Skeletal muscle cell (primary cell): ENCODE data around the gene BPI.
"Not testable (repeated sequence)": the region's sequence is repeated elsewhere in the genome, so short reads cannot be mapped to it uniquely, and the experiment has no call there.

Experiments
- DNase-seq: peaks from one replicate; pipeline ENCODE4 v3.0.0-alpha.2; 2010; ENCODE audit warnings: low read depth
- H3K4me3 ChIP-seq: 2 replicates; pipeline ENCODE4 v1.5.1; 2011; ENCODE audit warnings: low read depth, mild to moderate bottlenecking, control low read depth, low read length, moderate library complexity

Gene BPI

DNA sequence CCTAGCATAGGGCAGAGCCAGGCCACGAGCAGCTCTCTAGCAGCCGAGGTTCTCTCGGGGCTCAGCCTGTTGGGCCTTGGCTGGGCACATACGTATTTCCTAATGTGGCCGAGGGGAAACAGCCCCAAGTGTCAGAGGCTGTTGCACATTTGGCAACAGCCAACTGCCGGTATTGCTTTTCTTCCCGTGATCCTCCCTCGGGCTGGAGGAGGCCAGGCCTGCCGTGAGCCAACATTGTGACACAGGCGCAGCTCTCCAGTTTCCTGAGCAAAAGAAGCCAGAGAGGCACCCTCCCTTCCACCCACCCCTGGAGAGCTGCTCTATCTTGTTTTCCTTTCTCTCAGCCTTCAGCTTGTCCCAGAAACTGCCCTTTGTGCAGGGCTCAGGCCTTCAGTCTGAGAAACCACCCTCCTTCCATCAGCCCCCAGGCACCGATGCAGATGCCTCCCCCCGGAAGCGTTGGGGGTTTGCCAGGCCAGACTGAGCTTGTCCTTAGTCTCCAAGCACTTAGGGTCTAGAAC, 5.1 kb upstream of the BPI start:
- H3K4me3 ChIP-seq = no peak overlapping the region

DNA sequence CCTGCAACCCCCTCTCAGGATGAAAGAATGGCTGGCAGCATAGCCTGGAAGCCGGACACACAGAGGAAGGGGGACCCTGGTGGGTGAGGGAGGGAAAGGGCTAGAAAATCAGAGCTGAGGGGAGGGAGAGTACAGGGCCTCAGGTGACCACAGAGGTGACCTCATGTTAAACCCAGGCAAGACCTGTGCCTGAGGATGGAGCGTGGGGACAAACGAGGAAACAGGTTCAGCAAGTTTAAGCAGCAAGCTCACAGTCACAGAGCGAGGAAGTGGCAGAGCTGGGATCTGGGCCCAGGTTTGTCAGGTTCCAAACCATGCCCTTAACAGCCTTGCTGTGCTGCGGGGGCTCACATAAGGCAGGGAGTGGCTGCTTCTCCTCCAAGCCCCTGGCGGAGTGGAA, 4.0 kb upstream of the BPI start:
- DNase-seq = no peak
- no peak overlapping the region for H3K4me3 ChIP-seq

More for the DNA sequence above, 5.1 kb upstream of the BPI start:
- DNase-seq = peak; percentile 67

- no peak for DNase-seq
- H3K4me3 ChIP-seq = no peak overlapping the region
Measured at GRCh38 chr20:38300438-38300837, 3.5 kb upstream of the BPI start.

DNA sequence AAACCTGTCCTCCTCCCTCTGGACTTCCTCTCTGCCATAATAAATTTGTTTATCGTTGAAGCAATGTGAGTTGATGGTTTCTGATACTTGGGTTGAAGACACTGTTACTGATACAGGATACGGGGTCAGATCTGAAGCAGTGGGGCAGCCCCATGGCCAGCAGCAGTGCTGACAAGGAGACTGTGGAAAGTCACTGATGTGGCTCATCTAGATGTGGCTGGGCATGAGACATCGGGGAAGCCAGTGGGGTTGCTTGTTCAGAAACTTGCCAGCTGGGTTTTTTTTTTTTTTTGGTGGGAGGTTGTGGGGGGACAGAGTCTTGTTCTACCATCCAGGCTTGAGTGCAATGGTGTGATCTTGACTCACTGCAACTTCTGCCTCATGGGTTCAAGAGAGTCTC, 2.6 kb upstream of the BPI start:
- H3K4me3 ChIP-seq = no peak overlapping the region
- no peak for DNase-seq

DNA sequence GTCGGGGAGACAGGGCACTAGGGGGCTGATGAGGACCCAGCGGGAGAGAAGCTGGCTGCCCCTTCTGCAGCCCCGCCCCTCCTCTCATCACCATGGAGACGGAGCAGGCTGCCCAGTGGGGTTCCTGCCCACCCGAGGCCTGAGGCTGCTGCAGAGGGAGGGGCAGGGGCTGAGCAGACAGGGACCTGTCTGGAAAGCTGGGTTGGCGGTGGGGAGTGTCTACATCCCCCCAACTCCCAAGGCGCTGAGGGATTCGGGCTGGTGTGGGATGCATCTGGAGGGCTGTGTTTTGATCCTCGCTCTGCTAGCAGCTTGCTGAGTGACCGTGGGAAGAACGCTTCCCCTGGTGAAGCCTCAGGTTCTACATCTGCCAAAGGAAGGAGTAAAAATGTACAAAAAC, 1.2 kb upstream of the BPI start:
- H3K4me3 ChIP-seq = no peak overlapping the region
- DNase-seq = no peak

GRCh38 chr20:38304845-38305447, 990 bp downstream of the BPI start:
- no peak for DNase-seq

DNA sequence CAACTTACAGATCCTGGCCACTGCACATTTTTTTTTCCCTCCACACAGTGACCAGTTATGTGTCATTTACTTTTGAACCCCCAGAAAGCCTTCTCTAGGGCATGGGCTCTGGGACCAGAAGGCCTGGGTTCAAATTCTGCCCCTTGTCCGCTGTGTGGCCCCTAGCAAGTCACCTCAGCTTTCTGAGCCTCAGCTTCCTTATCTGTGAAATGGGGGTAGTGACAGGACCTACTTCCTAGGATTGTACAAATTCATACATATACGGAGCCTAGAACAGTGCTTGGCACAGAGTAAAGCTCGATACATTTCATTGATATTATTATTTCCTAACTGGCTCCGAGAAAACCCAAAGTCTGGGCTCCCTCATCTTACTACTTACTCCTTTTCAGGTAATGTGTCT, 1.6 kb downstream of the BPI start:
- DNase-seq = no peak
- H3K4me3 ChIP-seq = no peak overlapping the region

More at GRCh38 chr20:38304845-38305447, 990 bp downstream of the BPI start:
- no peak overlapping the region for H3K4me3 ChIP-seq

GRCh38 chr20:38306379-38306778, 2.4 kb downstream of the BPI start:
- no peak overlapping the region for H3K4me3 ChIP-seq
- no peak for DNase-seq

DNA sequence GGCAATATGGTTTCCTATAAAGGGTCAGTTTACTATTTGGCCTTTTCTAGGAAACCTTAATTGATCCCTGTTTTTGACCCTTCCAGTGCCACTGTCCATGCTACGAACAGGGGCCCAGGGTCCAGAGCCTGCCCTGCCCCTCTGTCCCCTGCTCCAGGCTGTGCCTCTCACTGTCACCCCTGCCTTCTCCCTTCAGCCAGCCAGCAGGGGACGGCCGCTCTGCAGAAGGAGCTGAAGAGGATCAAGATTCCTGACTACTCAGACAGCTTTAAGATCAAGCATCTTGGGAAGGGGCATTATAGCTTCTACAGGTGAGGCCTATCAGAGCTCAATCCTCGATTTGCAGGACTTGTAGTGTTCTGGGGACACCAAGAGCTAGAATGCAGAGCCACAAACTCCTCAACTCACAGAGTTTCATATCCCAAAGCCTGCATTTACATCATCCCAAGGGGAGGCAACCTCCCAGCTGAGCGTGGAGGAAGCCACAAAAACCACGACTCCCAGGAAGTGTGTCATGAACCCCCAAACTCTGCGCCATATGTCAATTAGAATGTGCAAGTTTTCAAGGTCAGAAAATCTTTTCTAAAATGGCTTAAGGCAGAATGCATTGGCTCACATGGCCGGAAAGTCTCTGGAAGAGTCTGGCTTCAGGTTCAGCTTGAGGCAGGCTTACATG, 3.6 kb downstream of the BPI start:
- H3K4me3 ChIP-seq = no peak overlapping the region
- no peak for DNase-seq

GRCh38 chr20:38308047-38308438, 4.1 kb downstream of the BPI start:
- DNase-seq = no peak
- no peak overlapping the region for H3K4me3 ChIP-seq

DNA sequence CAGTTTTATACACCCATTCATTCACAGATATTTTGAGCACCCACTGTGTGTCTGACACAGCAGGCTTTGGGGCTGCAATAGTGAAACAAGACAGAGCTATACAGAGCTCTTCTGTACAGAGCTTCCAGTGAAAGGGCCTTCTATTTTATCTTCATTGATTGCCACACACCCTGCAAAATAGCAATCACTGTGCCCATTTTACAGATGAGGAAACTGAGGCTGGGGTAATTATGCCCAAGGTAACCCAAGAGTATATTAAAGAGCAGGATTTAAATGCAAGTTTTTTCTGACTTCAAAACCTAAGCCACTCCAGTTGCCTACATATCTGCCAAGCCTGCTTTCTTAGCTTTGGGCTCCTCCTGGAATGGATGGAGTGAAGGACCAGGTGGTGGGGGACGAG, 4.5 kb downstream of the BPI start:
- DNase-seq = no peak
- H3K4me3 ChIP-seq = no peak overlapping the region

- no peak overlapping the region for H3K4me3 ChIP-seq
- no peak for DNase-seq
Measured at GRCh38 chr20:38311091-38311490, 7.1 kb downstream of the BPI start.

DNA sequence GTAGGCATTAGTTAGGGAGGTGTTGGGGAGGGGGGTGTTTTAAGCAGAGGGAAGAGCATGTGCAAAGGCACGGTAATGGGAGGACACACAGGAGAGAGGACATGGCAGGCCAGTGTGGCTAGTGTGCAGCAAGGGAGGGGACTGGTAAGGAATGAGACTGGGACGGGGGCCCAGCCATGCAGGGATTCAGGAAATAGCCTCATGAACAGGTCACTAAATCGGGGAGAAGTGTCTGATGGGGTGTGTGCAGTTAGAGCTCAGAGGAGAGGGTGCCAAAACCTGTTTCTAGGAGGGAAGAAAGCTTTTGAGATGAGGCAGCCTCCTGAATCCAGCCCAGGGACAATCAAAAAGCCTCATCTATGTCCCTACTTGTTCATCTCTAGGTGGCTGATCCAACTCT, 7.5 kb downstream of the BPI start:
- no peak overlapping the region for H3K4me3 ChIP-seq
- no peak for DNase-seq

DNA sequence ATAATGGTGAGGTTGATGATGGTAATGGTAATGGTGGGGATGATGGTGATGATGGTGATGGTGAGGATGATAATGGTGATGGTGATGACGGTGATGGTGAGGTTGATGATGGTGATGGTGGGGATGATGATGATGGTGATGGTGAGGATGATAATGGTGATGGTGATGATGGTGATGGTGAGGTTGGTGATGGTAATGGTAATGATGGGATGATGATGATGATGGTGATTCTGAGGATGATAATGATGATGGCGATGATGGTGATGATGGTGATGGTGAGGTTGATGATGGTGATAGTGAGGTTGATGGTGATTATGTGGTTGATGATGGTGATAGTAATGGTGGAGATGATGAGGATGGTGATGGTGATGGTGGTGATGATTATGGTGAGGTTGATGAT, 9.7 kb downstream of the BPI start:
- no peak for DNase-seq
- H3K4me3 ChIP-seq = no peak overlapping the region

DNA sequence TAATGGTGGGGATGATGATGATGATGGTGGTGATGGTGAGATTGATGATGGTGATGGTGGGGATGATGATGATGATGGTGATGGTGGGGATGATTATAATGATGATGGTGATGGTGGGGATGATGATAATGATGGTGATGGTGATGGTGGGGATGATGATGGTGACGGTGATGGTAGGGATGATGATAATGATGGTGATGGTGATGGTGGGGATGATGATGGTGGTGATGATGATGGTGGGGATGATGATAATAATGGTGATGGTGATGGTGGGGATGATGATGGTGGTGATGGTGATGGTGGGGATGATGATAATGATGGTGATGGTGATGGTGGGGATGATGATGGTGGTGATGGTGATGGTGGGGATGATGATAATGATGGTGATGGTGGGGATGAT, 10.4 kb downstream of the BPI start:
- not testable (repeated sequence) for DNase-seq, H3K4me3 ChIP-seq

- H3K4me3 ChIP-seq = no peak overlapping the region
- no peak for DNase-seq
Measured at GRCh38 chr20:38315290-38315966, 11.5 kb downstream of the BPI start.

DNA sequence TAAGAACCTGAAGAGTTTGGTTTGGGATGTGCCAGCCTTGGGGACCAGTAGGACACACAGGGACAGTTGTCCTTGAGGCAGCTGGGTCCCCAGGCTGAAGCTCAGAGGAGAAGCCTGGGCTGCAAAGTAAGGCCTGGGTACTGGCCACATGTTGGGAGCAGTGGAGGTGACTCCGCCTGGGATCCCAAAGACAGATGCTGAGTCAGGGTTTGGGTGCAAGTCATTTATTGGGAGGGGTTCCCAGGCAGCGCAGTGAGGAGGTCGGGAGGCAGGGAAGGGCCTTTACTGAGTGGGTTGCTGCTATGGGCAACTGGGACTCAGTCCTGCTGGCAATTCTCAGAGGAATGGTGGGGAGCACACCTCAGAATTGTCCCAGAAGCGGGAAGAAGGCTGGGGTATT, 12.4 kb downstream of the BPI start:
- no peak for DNase-seq
- H3K4me3 ChIP-seq = no peak overlapping the region

- no peak overlapping the region for H3K4me3 ChIP-seq
- no peak for DNase-seq
Measured at GRCh38 chr20:38317422-38317821, 13.5 kb downstream of the BPI start.

DNA sequence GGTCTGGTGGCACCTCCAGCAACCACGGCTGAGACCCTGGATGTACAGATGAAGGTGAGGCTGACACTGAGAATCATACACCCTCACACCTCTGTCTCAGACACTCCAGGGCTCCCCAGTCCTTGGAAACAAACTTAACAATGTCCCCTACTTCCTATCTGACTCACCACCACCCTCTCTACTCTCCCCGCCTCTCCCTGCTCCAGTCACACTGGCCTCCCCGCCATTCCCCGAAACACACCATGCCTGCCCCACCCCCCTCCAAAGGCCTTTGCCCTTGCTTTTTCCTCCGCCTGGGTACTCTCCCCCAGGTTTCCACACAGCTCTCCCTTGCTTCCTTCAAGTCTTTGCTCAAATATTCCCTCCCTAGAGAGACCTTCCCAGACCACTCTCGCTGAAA, 16.3 kb downstream of the BPI start:
- no peak overlapping the region for H3K4me3 ChIP-seq
- DNase-seq = no peak

DNA sequence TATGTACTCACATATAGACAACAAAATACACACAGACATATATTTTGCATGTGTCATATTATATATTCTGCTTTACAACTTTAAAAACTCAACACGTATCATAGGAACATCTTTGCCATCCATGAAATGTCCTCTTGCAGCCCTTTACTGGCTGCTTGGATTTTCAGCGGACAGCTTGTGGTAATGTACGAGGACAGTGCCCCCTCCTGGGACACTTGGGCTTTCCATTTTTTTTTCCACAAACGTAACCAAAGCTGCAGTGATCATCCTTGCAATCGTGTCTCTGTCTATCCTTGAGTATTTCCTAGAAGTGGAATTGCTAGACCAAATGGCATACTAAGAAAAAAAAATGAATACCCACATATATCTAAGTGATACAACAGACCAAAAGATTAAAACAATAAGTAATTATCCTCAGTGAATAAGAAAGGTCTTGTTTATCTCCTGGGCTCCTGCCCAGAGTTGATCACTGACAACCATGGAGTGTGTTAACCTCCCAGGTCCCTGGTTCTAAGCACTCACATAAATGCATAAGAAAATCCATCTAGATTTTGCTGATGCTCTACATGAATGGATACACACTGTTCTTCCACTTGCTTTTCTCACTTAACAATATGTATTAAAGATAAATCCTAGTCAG, 18.1 kb downstream of the BPI start:
- peak; percentile 33 for DNase-seq
- no peak overlapping the region for H3K4me3 ChIP-seq
